ENCODE results near the gene EIF2AK3. TPM values are rescaled to one million over a fixed set of nuclear protein-coding genes. Genes with fewer than 3 reads are reported as not detected.

The EIF2AK3 gene
- total and polyA plus RNA-seq, 10 of the 15 experiments (the other 5 are each of a cell fraction or from before 2014, with no cell fraction given): 5.0 to 44.7 (median 22.4) TPM

- TF ChIP-seq YY1 (IDR thresholded peaks at IDR 0.05; ENCODE audit: low read depth, low read length): no peak
- ChIA-PET SMC1A (ENCODE audit: uncharacterized antibody, unreplicated experiment) (interaction anchor here (0.6 to 1.2 kb wide), 2 partner anchors 21 to 27 kb away, joined by 3 read pairs; no protein-coding TSS in a partner anchor), POLR2A (no interaction called here), CTCF (interaction anchor here (1.7 to 1.8 kb wide), 2 partner anchors 25 to 105 kb away, joined by 4 to 5 read pairs; no protein-coding TSS in a partner anchor), RAD21 (ENCODE audit: unreplicated experiment) (no interaction called here)
- no peak overlapping the region for H2AFZ ChIP-seq (ENCODE audit: control insufficient read depth, low read depth, low read length)
- H3K36me3 ChIP-seq (ENCODE audit: control insufficient read depth in 2 of 2, insufficient read depth in 2 of 2, low read length in 1 of 2): peaks cover 0 to 12% of the 10 kb centered on the region in 2 experiments; a peak in 1 of 4 replicates
- H3K27me3 ChIP-seq (replicated peaks in 1 of 2; ENCODE audit: control insufficient read depth in 2 of 2, insufficient read depth in 2 of 2, low read length in 1 of 2): no peaks in the 10 kb centered on the region
- H3K9ac ChIP-seq (ENCODE audit: control insufficient read depth, insufficient read depth, low read length): no peak overlapping the region
- H3K79me2 ChIP-seq (ENCODE audit: control insufficient read depth, insufficient read depth, low read length): 0 out of 2 replicates have a peak, but pooled peaks cover 2% of the 10 kb centered on the region
- H3K27ac ChIP-seq (ENCODE audit: control insufficient read depth, insufficient read depth): no peak overlapping the region
- DNase-seq (ENCODE audit: low read depth, low spot score) (no peak), ATAC-seq (no peak), FAIRE-seq (no peak)
- H3K9me3 ChIP-seq (replicated peaks; ENCODE audit: control insufficient read depth, insufficient read depth, low read length): no peaks in the 10 kb centered on the region
- intact Hi-C loops (cut with micrococcal nuclease; ENCODE audit: unreplicated experiment) (no loop called here), in situ Hi-C loops (cut with MboI) (no loop called here)
- H3K4me3 ChIP-seq: no peak overlapping the region
- H3K4me1 ChIP-seq (ENCODE audit: control insufficient read depth, insufficient read depth, low read length): peaks cover 24% of the 10 kb centered on the region
- WGBS (ENCODE audit: insufficient coverage, insufficient replicate concordance, low lambda C conversion rate, missing lambda C conversion rate): 92% methylated on average over 2 of the region's 2 CpGs
- H3K4me2 ChIP-seq (ENCODE audit: control insufficient read depth, insufficient read depth): no peak overlapping the region
- no TSS peak for BruUV-seq (replicated peaks)
- no peaks in the 10 kb centered on the region for H4K20me1 ChIP-seq (ENCODE audit: control insufficient read depth, insufficient read depth)
Observed at GRCh38 chr2:88564402-88564801, 62.9 kb downstream of the EIF2AK3 start.

DNA sequence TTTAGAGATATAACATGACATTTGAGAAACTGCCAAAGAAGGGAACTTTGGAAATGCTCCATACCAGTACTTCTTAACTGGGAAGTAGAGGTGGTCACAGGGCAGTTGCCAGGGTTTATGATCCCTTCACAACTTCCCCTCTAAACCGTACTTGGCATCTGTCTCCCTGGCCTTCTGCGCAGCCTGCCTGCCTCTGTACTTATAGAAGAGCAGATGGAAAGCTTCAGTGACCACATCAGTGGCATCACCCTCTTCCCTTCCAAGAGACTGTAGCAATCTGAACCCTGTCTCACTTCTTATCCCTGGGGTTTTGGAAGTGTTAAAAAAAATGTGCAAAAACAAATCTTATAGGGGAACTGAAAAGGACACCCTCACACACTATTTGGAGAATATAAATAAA, 64.1 kb downstream of the EIF2AK3 start:
- intact Hi-C loops (cut with micrococcal nuclease; ENCODE audit: unreplicated experiment) (no loop called here), in situ Hi-C loops (cut with MboI) (no loop called here)
- ChIA-PET CTCF (interaction anchor here (3.6 kb wide), 1 partner anchor 107 kb away, joined by 17 read pairs; no protein-coding TSS in a partner anchor), POLR2A (no interaction called here), RAD21 (ENCODE audit: unreplicated experiment) (interaction anchor here (2.1 kb wide), 1 partner anchor 43 kb away, joined by 6 read pairs; no protein-coding TSS in a partner anchor), SMC1A (ENCODE audit: uncharacterized antibody, unreplicated experiment) (interaction anchor here (1.2 kb wide), 1 partner anchor 28 kb away, joined by 3 read pairs; no protein-coding TSS in a partner anchor)
- H3K9ac ChIP-seq (ENCODE audit: control insufficient read depth, insufficient read depth, low read length): peak overlapping the region; percentile 22; the same call in 1 of the 2 replicates
- ATAC-seq (no peak), DNase-seq (ENCODE audit: low read depth, low spot score) (no peak), FAIRE-seq (no peak)
- TF ChIP-seq IRF4 (IDR thresholded peaks at IDR 0.05; ENCODE audit: low read depth, low read length): no peak
- H3K36me3 ChIP-seq (ENCODE audit: control insufficient read depth in 2 of 2, insufficient read depth in 2 of 2, low read length in 1 of 2): peaks cover 0 to 15% of the 10 kb centered on the region in 2 experiments; a peak in 1 of 4 replicates
- no peaks in the 10 kb centered on the region for H4K20me1 ChIP-seq (ENCODE audit: control insufficient read depth, insufficient read depth)
- H3K9me3 ChIP-seq (replicated peaks; ENCODE audit: control insufficient read depth, insufficient read depth, low read length): no peaks in the 10 kb centered on the region
- no peaks in the 10 kb centered on the region for H3K27me3 ChIP-seq (replicated peaks in 1 of 2; ENCODE audit: control insufficient read depth in 2 of 2, insufficient read depth in 2 of 2, low read length in 1 of 2)
- H3K79me2 ChIP-seq (ENCODE audit: control insufficient read depth, insufficient read depth, low read length): 0 out of 2 replicates have a peak, but pooled peaks cover 2% of the 10 kb centered on the region
- H3K4me2 ChIP-seq (ENCODE audit: control insufficient read depth, insufficient read depth): 0 out of 2 replicates have a peak overlapping the region, but pooled peaks have one; percentile 54
- no TSS peak for BruUV-seq (replicated peaks)
- peaks cover 24% of the 10 kb centered on the region for H3K4me1 ChIP-seq (ENCODE audit: control insufficient read depth, insufficient read depth, low read length)
- peak overlapping the region; percentile 70; the same call in 1 of the 2 replicates for H3K27ac ChIP-seq (ENCODE audit: control insufficient read depth, insufficient read depth)
- no peak overlapping the region for H2AFZ ChIP-seq (ENCODE audit: control insufficient read depth, low read depth, low read length)
- WGBS (ENCODE audit: insufficient coverage, insufficient replicate concordance, low lambda C conversion rate, missing lambda C conversion rate): 55% methylated on average over 2 of the region's 2 CpGs
- no peak overlapping the region for H3K4me3 ChIP-seq
